ENCODE results near the gene TRAPPC6A. TPM values are rescaled to one million over a fixed set of nuclear protein-coding genes. Genes with fewer than 3 reads are reported as not detected.

The TRAPPC6A gene
- total and polyA plus RNA-seq, 2 of the 13 experiments (the other 11 are each of a cell fraction or from before 2014, with no cell fraction given): 6.5 to 21.0 TPM

GRCh38 chr19:45130888-45131615 lies 47.0 kb downstream of the TRAPPC6A start (continued):
- TF ChIP-seq ZNF574 (CRISPR knock-in tag; IDR thresholded peaks at IDR 0.05): no peak
- TF ChIP-seq BHLHE40 (IDR thresholded peaks at IDR 0.05; ENCODE audit: low read length): no peak
- TF ChIP-seq YEATS4 (CRISPR knock-in tag; IDR thresholded peaks at IDR 0.05; ENCODE audit: borderline replicate concordance): no peak
- no peak for TF ChIP-seq MIER2 (CRISPR knock-in tag; IDR thresholded peaks at IDR 0.05)
- peak; percentile 66 for TF ChIP-seq HIC2 (CRISPR knock-in tag; IDR thresholded peaks at IDR 0.05; ENCODE audit: low read depth)
- TF ChIP-seq TSC22D2 (CRISPR knock-in tag; IDR thresholded peaks at IDR 0.05; ENCODE audit: borderline replicate concordance): no peak
- TF ChIP-seq ZNF343 (CRISPR knock-in tag; IDR thresholded peaks at IDR 0.05): no peak
- TF ChIP-seq POLR2G (IDR thresholded peaks at IDR 0.05; ENCODE audit: low read depth, low read length): no peak
- TF ChIP-seq PAXIP1 (CRISPR knock-in tag; conservative IDR thresholded peaks at IDR 0.05): no peak
- no peak for TF ChIP-seq GPN1 (CRISPR knock-in tag; IDR thresholded peaks at IDR 0.05; ENCODE audit: borderline replicate concordance)
- TF ChIP-seq ZNF776 (CRISPR knock-in tag; IDR thresholded peaks at IDR 0.05): no peak
- no peak for TF ChIP-seq ZNF691 (CRISPR knock-in tag; IDR thresholded peaks at IDR 0.05; ENCODE audit: borderline replicate concordance, low read depth)
- no peak for TF ChIP-seq ZMYM3 (CRISPR knock-in tag; IDR thresholded peaks at IDR 0.05)
- TF ChIP-seq POLR2A (IDR thresholded peaks at IDR 0.05; ENCODE audit: insufficient read depth in 1 of 2, low read depth in 2 of 2, low read length in 2 of 2): no peak
- no peak; the same call in 1 of the 2 replicates for TF ChIP-seq ZBTB26 (CRISPR knock-in tag; IDR thresholded peaks at IDR 0.05; ENCODE audit: borderline replicate concordance)
- TF ChIP-seq ZNF878 (CRISPR knock-in tag; IDR thresholded peaks at IDR 0.05): no peak
- TF ChIP-seq ZNF597 (CRISPR knock-in tag; IDR thresholded peaks at IDR 0.05): no peak

Data from HepG2 (cell line).